T-cell (primary cell): ENCODE measurements around the gene CETN3. TPM values are rescaled to one million over a fixed set of nuclear protein-coding genes. Genes with fewer than 3 reads are reported as not detected.

Experiments used
- ATAC-seq, 4 experiments: fragments of 200-7000 bp in 3 of 4; fragments of 150-1000 bp in 1 of 4; cut with Tn5 transposase; replicated peaks in 1 of 4; 1 replicate in 3 of 4; 2 replicates in 1 of 4; pipeline ENCODE4 v1.10.0; 2021; ENCODE audit warnings: moderate library complexity in 3 of 4, mild to moderate bottlenecking in 2 of 4, moderate number of reproducible peaks in 1 of 4
- CTCF ChIA-PET, 2 donors: fragments of 300-600 bp; sonication (Branson Sonifier 250); formaldehyde crosslinking; loops; one replicate each; lab custom pipeline; 2022; ENCODE audit warnings: antibody characterized with exemption in 2 of 2; lab: Charles Lee
- POLR2A ChIA-PET, 2 donors: fragments of 300-600 bp; sonication (Branson Sonifier 250); formaldehyde crosslinking; loops; one replicate each; lab custom pipeline; 2022; ENCODE audit warnings: antibody characterized with exemption in 2 of 2; lab: Charles Lee
- DNase-seq, 35 experiments: peaks; one replicate each; pipeline versions ENCODE4 v3.0.0 to v3.0.0-alpha.2; 2013 to 2023
- H3K27ac ChIP-seq: one replicate; pipeline ENCODE4 v1.5.1; 2013; ENCODE audit warnings: low read length
- H3K27me3 ChIP-seq, 2 experiments: replicated peaks in 1 of 2; 1 replicate in 1 of 2; 2 replicates in 1 of 2; pipeline versions ENCODE4 v1.6.1 to v1.7.0; 2013; ENCODE audit warnings: low read length in 1 of 2, mixed read lengths in 1 of 2; ENCODE audit not compliant: control insufficient read depth in 2 of 2, insufficient read depth in 2 of 2; ENCODE audit errors: extremely low read depth in 1 of 2
- H3K36me3 ChIP-seq, 2 donors: 1 replicate in 1 of 2; 2 replicates in 1 of 2; pipeline versions ENCODE4 v1.6.1 to v1.7.0; 2013; ENCODE audit warnings: low read length in 1 of 2; ENCODE audit not compliant: control insufficient read depth in 2 of 2, insufficient read depth in 1 of 2; ENCODE audit errors: extremely low read depth in 1 of 2
- H3K4me1 ChIP-seq, 2 experiments: 1 replicate in 1 of 2; 2 replicates in 1 of 2; pipeline versions ENCODE4 v1.6.1 to v1.7.0; 2013; ENCODE audit warnings: low read length in 2 of 2, mixed read lengths in 1 of 2; ENCODE audit not compliant: insufficient read depth in 2 of 2, control insufficient read depth in 1 of 2; ENCODE audit errors: extremely low read depth in 1 of 2
- H3K4me3 ChIP-seq, 2 donors: 1 replicate in 1 of 2; 2 replicates in 1 of 2; pipeline versions ENCODE4 v1.5.1 to v1.7.0; 2013; ENCODE audit warnings: mild to moderate bottlenecking in 2 of 2, low read length in 1 of 2, moderate library complexity in 1 of 2; ENCODE audit not compliant: control insufficient read depth in 1 of 2; ENCODE audit errors: extremely low read depth in 1 of 2
- H3K9me3 ChIP-seq: 2 replicates; pipeline ENCODE4 v1.7.0; 2013
- H3K27ac Mint-ChIP-seq, 2 donors: one replicate each; pipeline ENCODE4 v1.8.0; 2020 to 2021; ENCODE audit warnings: mild to moderate bottlenecking in 2 of 2, mixed read lengths in 2 of 2
- H3K27me3 Mint-ChIP-seq, 2 donors: one replicate each; pipeline ENCODE4 v1.8.0; 2021 to 2022; ENCODE audit warnings: mixed read lengths in 2 of 2
- H3K36me3 Mint-ChIP-seq: one replicate; pipeline ENCODE4 v1.8.0; 2021; ENCODE audit warnings: mixed read lengths
- H3K4me1 Mint-ChIP-seq, 3 donors: one replicate each; pipeline ENCODE4 v1.8.0; 2020 to 2022; ENCODE audit warnings: mixed read lengths in 3 of 3, mild to moderate bottlenecking in 1 of 3
- H3K4me3 Mint-ChIP-seq, 3 donors: one replicate each; pipeline ENCODE4 v1.8.0; 2020 to 2022; ENCODE audit warnings: mild to moderate bottlenecking in 3 of 3, mixed read lengths in 3 of 3, moderate library complexity in 3 of 3
- H3K9me3 Mint-ChIP-seq, 3 donors: one replicate each; pipeline ENCODE4 v1.8.0; 2020 to 2022; ENCODE audit warnings: mixed read lengths in 3 of 3
- WGBS: methylation state at CpG from one replicate; pipeline ENCODE4 v1.1.5; 2013; ENCODE audit warnings: missing lambda C conversion rate; ENCODE audit not compliant: insufficient coverage; 5-methylcytosine and 5-hydroxymethylcytosine counted together
- total RNA-seq, 35 experiments: library from RNA in 6 of 35; stranded (reverse) in 6 of 35; fragments of 120-200 nt in 1 of 35; gene quantifications; one replicate each; pipeline versions ENCODE4 v1.2.1 to v1.2.4 and lab custom pipeline; 2013 to 2026

Gene CETN3
- total RNA-seq, 5 donors from 2014 or later (not counting 1 experiment from before 2014, with no cell fraction given): 6.9 to 17.6 (median 15.8) TPM

DNA sequence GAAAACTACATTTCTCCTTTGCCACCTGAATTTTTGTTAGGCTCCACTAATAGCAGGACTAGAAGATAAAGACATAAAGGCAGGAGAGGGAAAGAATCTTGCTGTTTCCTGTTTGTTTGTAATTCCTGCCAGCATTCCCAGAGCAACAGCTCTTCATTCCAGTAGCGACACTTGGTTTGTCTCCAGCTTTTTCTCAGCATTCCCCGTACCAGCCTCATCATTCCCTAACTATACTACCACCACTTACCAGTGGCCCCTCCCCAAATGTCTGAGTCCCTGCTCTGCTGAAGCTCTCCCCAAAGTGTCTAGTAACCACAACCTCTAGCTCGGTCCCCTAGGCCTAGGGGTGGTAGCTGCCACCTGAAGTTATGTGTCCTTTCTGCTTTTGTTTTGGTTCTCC is 18.6 kb downstream of the CETN3 start:
- ChIA-PET POLR2A (no interaction called here), CTCF (interaction anchor here (0.5 to 0.6 kb wide), 2 partner anchors 16 to 17 kb away, joined by 3 read pairs; no protein-coding TSS in a partner anchor)
- H3K4me3 ChIP-seq: no peak overlapping the region
- Mint-ChIP-seq H3K27me3 (no peaks in the 10 kb centered on the region), H3K4me1 (peaks cover 6 to 15% (median 10%) of the 10 kb centered on the region in 3 donors), H3K9me3 (no peaks in the 10 kb centered on the region), H3K27ac (no peak overlapping the region), H3K4me3 (no peak overlapping the region), H3K36me3 (peaks cover 13% of the 10 kb centered on the region)
- no peaks in the 10 kb centered on the region for H3K9me3 ChIP-seq
- H3K27me3 ChIP-seq: no peaks in the 10 kb centered on the region
- WGBS: 100% methylated on average over 2 of the region's 3 CpGs
- H3K27ac ChIP-seq: no peak overlapping the region
- H3K4me1 ChIP-seq: no peaks in the 10 kb centered on the region
- ATAC-seq (no peak), DNase-seq (no peak)
- H3K36me3 ChIP-seq: peaks cover 0 to 8% of the 10 kb centered on the region in 2 donors

DNA sequence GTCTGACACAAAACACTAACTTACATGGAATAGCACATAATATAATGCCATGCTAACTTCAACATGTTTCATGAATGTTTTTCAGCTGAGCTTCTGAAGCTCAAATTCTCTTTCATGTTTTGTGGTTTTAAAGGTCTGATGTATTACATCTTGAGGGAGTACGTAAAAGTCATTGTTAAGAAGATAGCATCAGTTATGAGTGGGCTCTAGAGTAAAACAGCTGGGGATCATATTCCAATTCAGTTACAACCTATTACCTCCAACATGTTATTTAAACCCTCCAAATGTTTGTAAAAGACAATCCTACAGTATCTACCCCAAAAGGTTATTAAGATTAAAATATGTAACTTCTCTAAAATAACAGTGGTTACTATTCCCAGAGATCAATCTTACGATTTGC is 19.2 kb downstream of the CETN3 start:
- CTCF ChIA-PET: interaction anchor here (0.6 to 1.2 kb wide), 4 partner anchors 16 to 1706 kb away, joined by 3 to 4 read pairs (median 3); partner anchors contain the start of gene CETN3 (in 1 of the 2)
- H3K36me3 Mint-ChIP-seq: peaks cover 13% of the 10 kb centered on the region
- ATAC-seq (peak in 1 of 4 experiments; percentile 56), DNase-seq (no peak)
- no peak overlapping the region for H3K27ac Mint-ChIP-seq
- no peak overlapping the region for H3K4me3 Mint-ChIP-seq
- Histone ChIP-seq H3K36me3 (peaks cover 0 to 8% of the 10 kb centered on the region in 2 donors), H3K4me1 (no peaks in the 10 kb centered on the region), H3K27ac (no peak overlapping the region), H3K9me3 (no peaks in the 10 kb centered on the region), H3K4me3 (no peak overlapping the region), H3K27me3 (no peaks in the 10 kb centered on the region)
- H3K27me3 Mint-ChIP-seq: no peaks in the 10 kb centered on the region
- POLR2A ChIA-PET: no interaction called here
- H3K9me3 Mint-ChIP-seq: no peaks in the 10 kb centered on the region
- H3K4me1 Mint-ChIP-seq: peaks cover 6 to 15% (median 10%) of the 10 kb centered on the region in 3 donors
- 100% methylated on average over 1 of the region's 2 CpGs for WGBS

DNA sequence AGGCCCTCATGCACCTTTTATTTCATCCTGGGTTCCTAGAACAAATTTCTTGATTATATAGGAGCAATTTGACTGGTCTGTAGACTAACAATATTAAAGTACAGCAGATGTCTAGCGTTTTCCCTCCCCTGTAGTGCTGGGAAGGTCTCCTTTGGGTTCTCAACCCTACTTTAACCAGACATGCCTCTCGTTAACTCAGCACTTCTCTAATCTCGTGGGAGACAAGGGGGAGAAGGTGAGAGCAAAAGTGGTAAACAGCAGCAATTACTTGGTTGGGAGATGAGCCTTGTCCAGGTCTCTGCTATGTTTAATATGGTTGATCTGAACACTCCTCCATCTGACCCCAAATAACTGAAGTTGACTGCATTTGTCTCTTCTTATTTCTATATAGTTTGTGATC is 22.0 kb downstream of the CETN3 start:
- ChIA-PET POLR2A (interaction anchor here in 1 of 2 donors (0.6 kb wide), 1 partner anchor 801 kb away, joined by 5 read pairs; no protein-coding TSS in a partner anchor), CTCF (interaction anchor here in 1 of 2 donors (0.7 to 1.7 kb wide), 2 partner anchors 52 to 1660 kb away, joined by 3 to 6 read pairs; no protein-coding TSS in a partner anchor)
- Mint-ChIP-seq H3K4me1 (peaks cover 6 to 15% (median 10%) of the 10 kb centered on the region in 3 donors), H3K36me3 (peaks cover 4% of the 10 kb centered on the region), H3K27ac (peak overlapping the region in 1 of 2 donors; percentile 4), H3K9me3 (no peaks in the 10 kb centered on the region), H3K4me3 (no peak overlapping the region), H3K27me3 (peaks cover 0 to 5% of the 10 kb centered on the region in 2 donors)
- DNase-seq (no peak), ATAC-seq (no peak)
- Histone ChIP-seq H3K9me3 (no peaks in the 10 kb centered on the region), H3K4me1 (no peaks in the 10 kb centered on the region), H3K27ac (no peak overlapping the region), H3K27me3 (no peaks in the 10 kb centered on the region), H3K4me3 (no peak overlapping the region), H3K36me3 (no peaks in the 10 kb centered on the region)
- WGBS: no CpG with 5 or more reads among the region's 3 CpGs

DNA sequence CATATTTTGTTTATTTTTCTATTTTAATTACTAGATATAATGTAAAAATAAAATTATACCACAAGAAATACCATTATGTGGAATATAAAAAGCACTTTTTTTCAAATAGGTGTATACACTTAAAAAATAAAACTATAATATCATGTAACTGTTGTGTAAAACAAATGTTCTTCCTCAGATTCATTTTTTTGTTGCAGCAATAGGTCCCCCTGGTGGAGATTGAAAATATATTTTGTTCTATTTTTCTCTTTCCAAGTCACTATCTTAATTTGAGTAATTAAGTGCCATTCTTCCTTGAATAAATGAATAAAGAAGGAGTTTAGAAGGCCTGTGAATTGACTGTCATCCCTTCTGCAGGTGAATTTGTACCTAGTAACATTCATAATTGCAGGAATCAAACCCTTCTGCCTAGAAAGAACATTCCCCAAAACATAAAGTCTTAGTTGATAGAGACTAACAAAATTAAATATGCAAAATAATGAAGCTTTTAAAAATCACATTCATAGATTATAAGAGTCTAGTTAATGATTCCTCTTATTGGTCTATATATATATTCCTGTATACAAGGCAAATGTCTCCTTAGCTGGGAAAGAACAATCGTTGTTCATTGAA is 23.4 kb downstream of the CETN3 start:
- H3K36me3 Mint-ChIP-seq: no peaks in the 10 kb centered on the region
- no peaks in the 10 kb centered on the region for H3K9me3 ChIP-seq
- no peak overlapping the region for H3K27ac Mint-ChIP-seq
- ChIA-PET POLR2A (no interaction called here), CTCF (interaction anchor here (0.6 to 1.7 kb wide), 8 partner anchors 15 to 1659 kb away, joined by 3 to 6 read pairs (median 3); no protein-coding TSS in a partner anchor)
- peaks cover 6 to 13% (median 10%) of the 10 kb centered on the region in 3 donors for H3K4me1 Mint-ChIP-seq
- no CpG with 5 or more reads among the region's 1 CpG for WGBS
- H3K27me3 Mint-ChIP-seq: peaks cover 6% of the 10 kb centered on the region in 2 donors
- no peaks in the 10 kb centered on the region for H3K27me3 ChIP-seq
- no peak overlapping the region for H3K4me3 ChIP-seq
- H3K27ac ChIP-seq: no peak overlapping the region
- no peaks in the 10 kb centered on the region for H3K4me1 ChIP-seq
- no peaks in the 10 kb centered on the region for H3K36me3 ChIP-seq
- no peak overlapping the region for H3K4me3 Mint-ChIP-seq
- H3K9me3 Mint-ChIP-seq: no peaks in the 10 kb centered on the region
- ATAC-seq: no peak
- DNase-seq: peak in 1 of 35 experiments; percentile 19

DNA sequence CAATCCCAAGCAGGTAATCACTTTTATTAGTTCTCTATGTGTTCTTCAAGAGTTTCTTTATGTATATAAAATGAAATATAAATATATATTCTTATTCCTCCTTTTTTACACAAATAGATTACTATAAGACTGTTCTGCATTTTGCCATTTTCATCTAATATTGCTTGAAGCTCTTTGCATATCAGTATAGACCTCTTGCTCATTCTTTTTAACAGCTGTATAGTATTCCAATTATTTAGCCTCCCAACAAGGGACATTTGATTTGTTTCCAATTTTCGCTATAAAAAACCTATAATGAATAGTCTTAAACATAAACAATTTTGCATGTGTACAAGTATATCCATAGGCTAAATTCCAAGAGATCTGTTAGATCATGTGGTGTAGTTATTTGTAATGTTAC is 25.2 kb downstream of the CETN3 start:
- no peaks in the 10 kb centered on the region for H3K4me1 Mint-ChIP-seq
- no peaks in the 10 kb centered on the region for H3K36me3 Mint-ChIP-seq
- no peaks in the 10 kb centered on the region for H3K9me3 ChIP-seq
- no peaks in the 10 kb centered on the region for H3K4me1 ChIP-seq
- H3K27ac Mint-ChIP-seq: no peak overlapping the region
- ATAC-seq (no peak), DNase-seq (no peak)
- WGBS: no CpG with 5 or more reads among the region's 1 CpG
- CTCF ChIA-PET: no interaction called here
- H3K4me3 ChIP-seq: no peak overlapping the region
- H3K36me3 ChIP-seq: no peaks in the 10 kb centered on the region
- POLR2A ChIA-PET: no interaction called here
- no peak overlapping the region for H3K27ac ChIP-seq
- no peak overlapping the region for H3K4me3 Mint-ChIP-seq
- no peaks in the 10 kb centered on the region for H3K9me3 Mint-ChIP-seq
- peaks cover 12 to 19% of the 10 kb centered on the region in 2 donors for H3K27me3 Mint-ChIP-seq
- H3K27me3 ChIP-seq: no peaks in the 10 kb centered on the region

DNA sequence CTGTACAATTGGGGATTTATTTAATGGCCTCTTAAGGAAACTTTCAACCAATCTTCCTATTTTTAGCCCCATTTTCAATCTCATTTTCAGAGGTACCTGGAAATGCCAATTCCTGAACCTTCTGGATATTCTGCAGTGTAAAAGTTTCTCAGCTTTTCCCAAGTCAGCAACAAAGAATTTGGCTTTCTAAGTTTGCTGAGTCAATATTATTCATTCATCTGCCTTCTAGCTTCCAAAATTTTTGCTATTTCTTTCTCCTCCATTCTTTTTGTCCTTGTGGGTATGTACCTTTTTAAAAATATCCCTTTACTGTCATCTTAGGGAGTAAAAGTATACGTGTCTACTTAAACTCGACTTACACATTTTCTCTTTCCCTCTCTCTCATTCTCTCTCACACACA is 25.7 kb downstream of the CETN3 start:
- no peak for ATAC-seq
- H3K4me1 Mint-ChIP-seq: no peaks in the 10 kb centered on the region
- POLR2A ChIA-PET: no interaction called here
- no peaks in the 10 kb centered on the region for H3K36me3 Mint-ChIP-seq
- no peaks in the 10 kb centered on the region for H3K9me3 Mint-ChIP-seq
- H3K4me3 Mint-ChIP-seq: no peak overlapping the region
- no peak overlapping the region for H3K27ac Mint-ChIP-seq
- no CpG with 5 or more reads among the region's 2 CpGs for WGBS
- no peak for DNase-seq
- H3K4me1 ChIP-seq: no peaks in the 10 kb centered on the region
- H3K27me3 Mint-ChIP-seq: peaks cover 13 to 20% of the 10 kb centered on the region in 2 donors
- no peak overlapping the region for H3K27ac ChIP-seq
- H3K27me3 ChIP-seq: no peaks in the 10 kb centered on the region
- no peaks in the 10 kb centered on the region for H3K36me3 ChIP-seq
- no peaks in the 10 kb centered on the region for H3K9me3 ChIP-seq
- CTCF ChIA-PET: no interaction called here
- H3K4me3 ChIP-seq: no peak overlapping the region
